ENCODE measurements around the gene SLC39A11. TPM values are rescaled to one million over a fixed set of nuclear protein-coding genes. Genes with fewer than 3 reads are reported as not detected.

Gene SLC39A11
- total RNA-seq, 1 experiment from 2014 or later: 15.8 TPM

- Mint-ChIP-seq H3K27ac (ENCODE audit: low read depth, unreplicated experiment) (peak overlapping the region; percentile 85), H3K36me3 (ENCODE audit: insufficient read depth, unreplicated experiment) (no peaks in the 10 kb centered on the region), H3K4me3 (ENCODE audit: unreplicated experiment) (peak overlapping the region; percentile 34), H3K4me1 (ENCODE audit: insufficient read depth, unreplicated experiment) (peaks cover 45% of the 10 kb centered on the region), H3K9me3 (ENCODE audit: unreplicated experiment) (no peaks in the 10 kb centered on the region), H3K27me3 (ENCODE audit: insufficient read depth, unreplicated experiment) (no peaks in the 10 kb centered on the region)
- intact Hi-C loops (cut with micrococcal nuclease): no loop called here
- peak; percentile 36 for TF ChIP-seq CTCF (IDR thresholded peaks at IDR 0.05; ENCODE audit: unreplicated experiment)
- no TSS peak for BruUV-seq (replicated peaks)
- POLR2A ChIA-PET: interaction anchor here (0.9 to 3.7 kb wide), 7 partner anchors 8 to 47 kb away, joined by 3 to 48 read pairs (median 4); no protein-coding TSS in a partner anchor
- peak; percentile 91 for DNase-seq (ENCODE audit: unreplicated experiment)
- CTCF ChIA-PET: interaction anchor here (0.6 to 1.0 kb wide), 6 partner anchors 8 to 467 kb away, joined by 3 to 4 read pairs (median 3); no protein-coding TSS in a partner anchor
Observed at GRCh38 chr17:72602517-72603419, 489.7 kb downstream of the SLC39A11 start.

GRCh38 chr17:72600934-72601333 lies 491.6 kb downstream of the SLC39A11 start:
- H3K4me1 Mint-ChIP-seq (ENCODE audit: insufficient read depth, unreplicated experiment): peaks cover 45% of the 10 kb centered on the region
- no peaks in the 10 kb centered on the region for H3K9me3 Mint-ChIP-seq (ENCODE audit: unreplicated experiment)
- no peak for DNase-seq (ENCODE audit: unreplicated experiment)
- no peak for TF ChIP-seq CTCF (IDR thresholded peaks at IDR 0.05; ENCODE audit: unreplicated experiment)
- H3K4me3 Mint-ChIP-seq (ENCODE audit: unreplicated experiment): no peak overlapping the region
- intact Hi-C loops (cut with micrococcal nuclease): no loop called here
- H3K27me3 Mint-ChIP-seq (ENCODE audit: insufficient read depth, unreplicated experiment): no peaks in the 10 kb centered on the region
- CTCF ChIA-PET: interaction anchor here (1.2 kb wide), 1 partner anchor 62 kb away, joined by 6 read pairs; no protein-coding TSS in a partner anchor
- POLR2A ChIA-PET: interaction anchor here (0.7 to 3.7 kb wide), 3 partner anchors 9 to 135 kb away, joined by 4 to 48 read pairs (median 5); no protein-coding TSS in a partner anchor
- BruUV-seq (replicated peaks): no TSS peak
- no peaks in the 10 kb centered on the region for H3K36me3 Mint-ChIP-seq (ENCODE audit: insufficient read depth, unreplicated experiment)
- H3K27ac Mint-ChIP-seq (ENCODE audit: low read depth, unreplicated experiment): no peak overlapping the region

GRCh38 chr17:72599891-72600290 lies 492.6 kb downstream of the SLC39A11 start:
- TF ChIP-seq CTCF (IDR thresholded peaks at IDR 0.05; ENCODE audit: unreplicated experiment): no peak
- no peaks in the 10 kb centered on the region for H3K36me3 Mint-ChIP-seq (ENCODE audit: insufficient read depth, unreplicated experiment)
- H3K9me3 Mint-ChIP-seq (ENCODE audit: unreplicated experiment): no peaks in the 10 kb centered on the region
- H3K4me1 Mint-ChIP-seq (ENCODE audit: insufficient read depth, unreplicated experiment): peaks cover 44% of the 10 kb centered on the region
- no TSS peak for BruUV-seq (replicated peaks)
- no peak overlapping the region for H3K27ac Mint-ChIP-seq (ENCODE audit: low read depth, unreplicated experiment)
- no peak for DNase-seq (ENCODE audit: unreplicated experiment)
- POLR2A ChIA-PET: no interaction called here
- CTCF ChIA-PET: interaction anchor here (0.6 kb wide), 1 partner anchor 749 kb away, joined by 3 read pairs; no protein-coding TSS in a partner anchor
- no peak overlapping the region for H3K4me3 Mint-ChIP-seq (ENCODE audit: unreplicated experiment)
- intact Hi-C loops (cut with micrococcal nuclease): no loop called here
- H3K27me3 Mint-ChIP-seq (ENCODE audit: insufficient read depth, unreplicated experiment): no peaks in the 10 kb centered on the region

GRCh38 chr17:72598695-72599094 lies 493.8 kb downstream of the SLC39A11 start:
- Mint-ChIP-seq H3K27ac (ENCODE audit: low read depth, unreplicated experiment) (no peak overlapping the region), H3K4me1 (ENCODE audit: insufficient read depth, unreplicated experiment) (peaks cover 35% of the 10 kb centered on the region), H3K27me3 (ENCODE audit: insufficient read depth, unreplicated experiment) (no peaks in the 10 kb centered on the region), H3K36me3 (ENCODE audit: insufficient read depth, unreplicated experiment) (no peaks in the 10 kb centered on the region), H3K4me3 (ENCODE audit: unreplicated experiment) (no peak overlapping the region), H3K9me3 (ENCODE audit: unreplicated experiment) (no peaks in the 10 kb centered on the region)
- TF ChIP-seq CTCF (IDR thresholded peaks at IDR 0.05; ENCODE audit: unreplicated experiment): no peak
- no TSS peak for BruUV-seq (replicated peaks)
- intact Hi-C loops (cut with micrococcal nuclease): no loop called here
- ChIA-PET CTCF (no interaction called here), POLR2A (no interaction called here)
- no peak for DNase-seq (ENCODE audit: unreplicated experiment)
